H7 (cell line): Measurements from ENCODE around the gene ASB10. TPM values are rescaled to one million over a fixed set of nuclear protein-coding genes. Genes with fewer than 3 reads are reported as not detected.

Experiments
- DNase-seq: peaks from one replicate; pipeline ENCODE4 v3.0.0; 2012
- H3K27me3 ChIP-seq: 2 replicates; pipeline ENCODE4 v1.6.0; 2011; ENCODE audit warnings: mild to moderate bottlenecking, low read length; ENCODE audit not compliant: control insufficient read depth, insufficient read depth
- H3K36me3 ChIP-seq: replicated peaks from 2 replicates; pipeline ENCODE4 v1.5.1; 2011; ENCODE audit warnings: low read length; ENCODE audit not compliant: control insufficient read depth, insufficient read depth
- H3K4me3 ChIP-seq: 2 replicates; pipeline ENCODE4 v1.5.1; 2011; ENCODE audit warnings: low read depth, mild to moderate bottlenecking, control low read depth, low read length, moderate library complexity; ENCODE audit not compliant: insufficient read depth
- total RNA-seq: library from RNA; depleted of rRNA; stranded (reverse); fragments of >200 nt; shearing (Covaris generic); gene quantifications from 2 replicates; pipeline ENCODE4 v1.2.3, GENCODE V29; 2014; rRNA removed

ASB10 gene
- total RNA-seq: not detected in 2 replicates

GRCh38 chr7:151186640-151187408 lies at the start of gene ASB10:
ASB10 (minus strand) TSS chr7:151187250; CDS start chr7:151187130, 120 bp downstream.
- H3K36me3 ChIP-seq: no peaks in the 10 kb centered on the region
- H3K4me3 ChIP-seq: no peak within 1 kb of the TSS
- peaks cover 3% of the 10 kb centered on the region; the same call in 1 of the 2 replicates for H3K27me3 ChIP-seq
- DNase-seq: no peak

DNA sequence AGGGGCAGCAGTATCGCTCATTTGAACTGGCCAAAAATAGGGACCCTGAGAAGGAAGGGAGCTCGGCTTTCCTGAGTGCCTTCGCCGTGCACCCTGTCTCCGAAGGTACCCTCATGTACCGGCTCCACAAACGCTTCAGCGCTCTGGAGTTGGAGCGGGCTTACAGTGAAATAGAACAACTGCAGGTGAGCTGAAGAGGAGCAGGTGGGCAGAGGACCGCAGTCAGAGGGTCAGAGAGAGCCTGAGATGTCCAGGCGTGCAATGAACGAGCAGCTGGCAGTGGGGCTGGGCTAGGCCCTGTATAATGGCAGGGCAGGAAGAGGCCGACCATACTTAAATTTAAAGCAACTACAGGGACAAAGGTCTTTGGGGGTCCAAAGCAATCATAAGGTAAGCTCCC lies 49.4 kb upstream of the ASB10 start:
- DNase-seq: peak; percentile 25
- H3K4me3 ChIP-seq: no peak overlapping the region
- H3K27me3 ChIP-seq: no peaks in the 10 kb centered on the region
- peaks cover 13% of the 10 kb centered on the region for H3K36me3 ChIP-seq

DNA sequence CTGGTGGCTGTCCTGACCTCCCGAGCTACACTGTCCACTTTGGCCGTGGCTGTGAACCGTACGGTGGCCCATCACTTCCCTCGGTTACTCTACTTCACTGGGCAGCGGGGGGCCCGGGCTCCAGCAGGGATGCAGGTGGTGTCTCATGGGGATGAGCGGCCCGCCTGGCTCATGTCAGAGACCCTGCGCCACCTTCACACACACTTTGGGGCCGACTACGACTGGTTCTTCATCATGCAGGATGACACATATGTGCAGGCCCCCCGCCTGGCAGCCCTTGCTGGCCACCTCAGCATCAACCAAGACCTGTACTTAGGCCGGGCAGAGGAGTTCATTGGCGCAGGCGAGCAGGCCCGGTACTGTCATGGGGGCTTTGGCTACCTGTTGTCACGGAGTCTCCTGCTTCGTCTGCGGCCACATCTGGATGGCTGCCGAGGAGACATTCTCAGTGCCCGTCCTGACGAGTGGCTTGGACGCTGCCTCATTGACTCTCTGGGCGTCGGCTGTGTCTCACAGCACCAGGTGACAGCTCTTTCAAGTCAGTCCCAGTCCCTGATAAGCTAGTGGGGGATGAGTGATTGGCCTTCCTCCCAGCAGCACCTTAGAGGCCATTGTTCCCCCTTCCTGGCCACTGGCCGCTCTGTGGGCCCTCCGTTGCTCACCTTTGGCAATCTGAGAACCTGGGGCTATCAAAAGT lies 48.2 kb upstream of the ASB10 start:
- Histone ChIP-seq H3K36me3 (peaks cover 13% of the 10 kb centered on the region), H3K4me3 (no peak overlapping the region), H3K27me3 (no peaks in the 10 kb centered on the region)
- DNase-seq: peak; percentile 33

GRCh38 chr7:151233804-151234203 lies 46.8 kb upstream of the ASB10 start:
- H3K4me3 ChIP-seq: no peak overlapping the region
- peaks cover 13% of the 10 kb centered on the region for H3K36me3 ChIP-seq
- no peaks in the 10 kb centered on the region for H3K27me3 ChIP-seq
- DNase-seq: peak; percentile 35

GRCh38 chr7:151232917-151233701 lies 46.1 kb upstream of the ASB10 start:
- Histone ChIP-seq H3K27me3 (no peaks in the 10 kb centered on the region), H3K4me3 (peak overlapping the region; percentile 88), H3K36me3 (peaks cover 13% of the 10 kb centered on the region)
- peak; percentile 79 for DNase-seq

DNA sequence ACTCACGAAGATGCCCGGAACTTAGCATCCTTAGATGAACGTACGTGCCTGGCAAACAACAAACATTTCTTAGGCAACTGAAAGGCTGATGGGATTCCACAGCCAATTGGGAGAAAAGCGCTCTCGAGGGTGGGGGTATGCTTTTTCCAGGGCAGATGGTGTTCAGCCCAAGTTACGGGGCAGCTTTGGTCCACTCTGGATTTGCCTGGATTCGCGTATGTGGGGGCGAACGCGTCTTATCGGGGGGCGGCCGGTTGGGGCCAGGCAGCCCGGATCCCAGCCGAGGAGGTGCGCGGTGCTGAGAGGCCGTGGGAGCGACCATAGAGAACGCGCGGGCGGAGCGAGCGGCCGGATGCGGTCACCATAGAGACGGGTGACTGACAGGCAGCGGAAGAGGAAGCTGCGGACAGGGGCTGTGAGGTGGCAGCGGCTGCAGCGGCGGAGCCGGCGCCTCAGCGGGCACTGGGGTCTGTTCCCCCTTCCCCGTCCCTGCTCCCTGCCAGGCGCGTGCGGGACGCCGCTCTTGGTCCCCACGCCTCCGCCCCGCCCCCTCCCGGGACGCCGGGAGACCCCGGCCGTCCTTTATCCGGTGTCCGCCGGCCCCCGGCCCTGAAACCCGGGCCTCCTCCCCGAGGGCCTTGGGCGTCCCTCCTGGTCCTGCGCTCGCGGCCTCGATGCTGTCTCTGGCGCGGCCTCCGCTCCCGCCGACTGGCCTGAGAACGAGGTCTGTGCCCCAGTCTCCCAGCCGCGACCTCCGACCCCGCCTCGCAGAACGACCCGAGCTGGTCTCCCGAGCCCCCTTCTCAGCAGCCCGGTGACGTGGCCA lies 45.3 kb upstream of the ASB10 start, which contains the start of gene CHPF2:
Gene CHPF2 (plus strand): TSS at position 393 of the 826 bp plus-strand sequence. CDS start 1,529 bp downstream, outside the sequence.
- Histone ChIP-seq H3K27me3 (no peaks in the 10 kb centered on the region), H3K36me3 (peaks cover 11% of the 10 kb centered on the region), H3K4me3 (peak within 1 kb of the TSS; percentile 88)
- DNase-seq: peak; percentile 98

GRCh38 chr7:151231080-151231479 lies 44.0 kb upstream of the ASB10 start:
- DNase-seq: no peak
- Histone ChIP-seq H3K27me3 (no peaks in the 10 kb centered on the region), H3K36me3 (peaks cover 6% of the 10 kb centered on the region), H3K4me3 (no peak overlapping the region)

DNA sequence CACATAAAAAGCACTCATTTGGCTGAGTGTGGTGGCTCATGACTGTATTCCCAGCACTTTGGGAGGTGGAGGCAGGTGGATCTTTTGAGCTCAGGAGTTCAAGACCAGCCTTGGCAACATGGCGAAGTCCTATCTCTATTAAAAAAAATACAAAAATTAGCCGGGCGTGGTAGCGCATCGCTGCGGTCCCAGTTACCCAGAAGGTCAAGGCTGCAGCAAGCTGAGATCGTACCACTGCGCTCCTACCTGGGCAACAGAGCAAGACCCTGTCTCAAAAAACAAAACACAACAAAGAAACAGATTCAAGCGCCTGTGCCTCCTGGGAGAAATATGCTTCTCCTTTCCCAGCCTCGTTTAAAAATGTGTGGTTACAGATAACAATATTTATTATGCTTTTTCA lies 42.2 kb upstream of the ASB10 start:
- H3K36me3 ChIP-seq: peaks cover 11% of the 10 kb centered on the region
- H3K4me3 ChIP-seq: no peak overlapping the region
- DNase-seq: no peak

DNA sequence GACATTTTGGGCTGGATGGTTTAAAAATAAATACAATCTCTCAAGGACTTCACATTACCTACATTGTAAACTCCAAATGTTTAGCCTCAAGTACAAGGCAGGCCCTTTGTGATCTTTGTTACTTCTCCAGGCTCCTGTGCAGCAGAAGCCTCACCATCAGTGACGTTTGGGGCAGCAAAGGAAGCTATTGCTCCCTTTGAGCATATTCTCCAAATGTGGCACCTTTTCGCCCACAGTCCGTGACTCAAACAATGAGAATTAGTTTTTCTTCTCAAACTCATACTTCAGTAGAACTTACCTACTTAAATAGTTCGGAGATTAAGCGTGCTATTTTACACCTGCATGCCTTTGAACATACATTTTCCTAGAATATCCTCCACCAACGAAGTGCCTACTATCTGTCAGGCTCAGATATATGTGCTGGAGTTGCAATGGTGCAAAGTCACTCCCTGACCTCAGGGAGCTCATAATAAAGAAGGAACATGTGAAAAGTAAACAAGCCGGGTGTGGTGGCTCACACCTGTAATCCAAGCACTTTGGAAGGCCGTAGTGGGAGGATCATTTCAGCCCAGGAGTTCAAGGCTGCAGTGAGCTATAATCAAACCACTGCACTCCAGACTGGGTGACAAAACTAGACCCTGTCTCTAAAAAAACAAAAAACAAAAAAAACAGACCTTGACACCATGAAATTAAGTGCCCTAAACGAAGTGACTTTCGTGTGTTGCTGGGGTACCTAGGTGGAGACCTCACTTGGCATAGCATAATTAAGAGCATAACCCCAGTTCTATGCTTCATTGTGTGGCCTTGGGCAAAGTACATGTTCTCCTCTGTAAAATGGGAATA lies 41.2 kb upstream of the ASB10 start:
- peak overlapping the region; percentile 89 for H3K4me3 ChIP-seq
- H3K27me3 ChIP-seq: no peaks in the 10 kb centered on the region
- DNase-seq: no peak
- H3K36me3 ChIP-seq: peaks cover 19% of the 10 kb centered on the region

More for the DNA sequence above, 42.2 kb upstream of the ASB10 start:
- H3K27me3 ChIP-seq: no peaks in the 10 kb centered on the region

DNA sequence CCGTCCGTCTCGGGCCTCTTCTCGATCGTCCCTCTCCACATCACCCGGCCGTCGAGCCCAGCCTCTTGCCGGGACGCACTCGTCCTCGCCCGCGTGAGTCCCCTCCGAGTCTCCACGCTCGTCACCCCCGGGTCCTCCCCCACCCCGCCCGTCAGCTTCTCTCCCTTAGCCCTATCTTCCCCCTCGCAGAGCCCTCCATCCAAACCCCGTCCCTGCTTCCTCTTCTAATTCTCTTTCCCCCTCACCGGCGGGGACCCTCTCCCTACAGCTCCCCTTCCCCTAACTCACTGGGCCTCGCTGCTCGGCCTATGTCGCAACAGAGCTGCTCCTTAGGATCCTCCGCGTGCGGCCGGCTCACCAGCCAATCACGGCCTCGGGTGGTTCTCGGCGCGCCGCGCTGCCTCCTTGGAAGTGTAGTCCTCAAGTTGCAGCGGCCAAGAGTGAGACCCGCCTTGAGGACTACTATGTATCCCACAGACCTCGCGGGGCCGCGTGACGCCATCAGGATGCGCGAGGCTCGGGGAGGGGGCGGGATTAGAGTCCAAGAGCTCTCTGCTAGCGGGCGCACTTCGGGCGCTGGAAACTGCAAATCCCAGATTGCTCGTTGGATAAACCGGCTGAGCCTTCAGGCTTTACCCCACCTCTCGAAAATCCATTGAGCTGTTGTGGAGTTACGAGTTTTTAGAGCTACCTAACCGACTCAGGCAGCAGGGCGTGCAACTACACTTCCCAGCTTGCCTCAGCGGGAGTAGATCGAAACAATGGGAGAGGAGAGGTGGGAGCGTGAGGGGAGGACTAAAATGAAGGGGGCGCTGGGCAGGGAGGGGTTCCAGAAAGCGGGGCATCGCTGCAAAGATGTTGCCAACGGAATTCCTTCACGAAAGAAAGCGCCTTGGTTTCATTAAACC lies 40.1 kb upstream of the ASB10 start, which contains the start of gene ABCF2:
Gene ABCF2 (minus strand): TSS at position 331 of the 908 bp plus-strand sequence. CDS start 747 bp downstream, outside the sequence.
- DNase-seq: peak; percentile 99
- no peaks in the 10 kb centered on the region for H3K27me3 ChIP-seq
- peak within 1 kb of the TSS; percentile 89 for H3K4me3 ChIP-seq
- H3K36me3 ChIP-seq: peaks cover 25% of the 10 kb centered on the region

GRCh38 chr7:151226560-151226874 lies 39.5 kb upstream of the ASB10 start:
- Histone ChIP-seq H3K36me3 (peaks cover 30% of the 10 kb centered on the region), H3K4me3 (peak overlapping the region; percentile 89), H3K27me3 (no peaks in the 10 kb centered on the region)
- DNase-seq: no peak

- H3K4me3 ChIP-seq: peak overlapping the region; percentile 89
- DNase-seq: no peak
- peaks cover 32% of the 10 kb centered on the region for H3K36me3 ChIP-seq
- H3K27me3 ChIP-seq: no peaks in the 10 kb centered on the region
Observed at GRCh38 chr7:151225948-151226510, 39.0 kb upstream of the ASB10 start.
